Ecto neural progenitor cell (in vitro differentiated cells): ENCODE measurements around the gene CDK3.

ENCODE experiments used
- DNase-seq: peaks from one replicate; pipeline ENCODE4 v3.0.0-alpha.2; 2018; ENCODE audit warnings: low spot score

CDK3 gene

DNA sequence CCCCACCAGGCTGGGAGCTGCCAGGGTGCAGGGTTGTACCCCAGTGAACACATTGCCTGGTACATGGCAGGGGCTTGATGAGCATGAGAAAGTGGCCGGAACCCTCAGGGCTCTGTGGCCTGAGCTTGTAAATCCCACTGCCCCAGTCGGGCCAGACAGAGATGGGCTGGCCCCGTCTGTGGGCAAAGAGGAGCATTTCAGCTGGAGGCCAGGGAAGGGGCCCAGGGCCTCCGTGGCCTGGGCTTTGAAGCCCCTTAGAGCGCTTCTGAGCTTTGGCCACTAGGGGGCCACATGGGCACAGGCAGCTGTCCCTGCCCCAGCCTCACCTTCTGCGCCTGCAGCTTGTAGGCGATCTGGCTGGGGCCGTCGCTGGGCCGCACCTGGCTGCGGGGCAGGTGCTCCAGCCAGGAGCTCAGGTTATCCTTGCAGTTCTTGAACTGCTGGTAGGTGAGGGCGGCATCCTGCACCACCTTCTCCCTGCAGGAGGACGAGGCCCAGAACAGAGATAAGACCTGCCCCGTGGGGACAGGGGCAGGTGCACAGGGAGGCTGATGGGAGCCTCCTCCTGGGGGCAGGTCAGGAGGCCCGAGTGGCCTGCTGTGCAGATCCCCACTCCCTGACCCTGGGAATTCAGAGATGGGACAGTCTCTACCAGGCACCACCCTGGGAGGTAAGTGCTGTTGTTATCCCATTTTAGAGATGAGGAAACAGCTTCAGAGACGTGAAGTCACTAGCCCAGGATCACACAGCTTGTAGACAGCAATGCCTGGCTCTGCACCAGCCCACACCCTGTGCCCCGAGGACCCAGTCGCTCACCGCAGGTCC is 13.7 kb downstream of the CDK3 start:
- DNase-seq = peak; percentile 91

DNA sequence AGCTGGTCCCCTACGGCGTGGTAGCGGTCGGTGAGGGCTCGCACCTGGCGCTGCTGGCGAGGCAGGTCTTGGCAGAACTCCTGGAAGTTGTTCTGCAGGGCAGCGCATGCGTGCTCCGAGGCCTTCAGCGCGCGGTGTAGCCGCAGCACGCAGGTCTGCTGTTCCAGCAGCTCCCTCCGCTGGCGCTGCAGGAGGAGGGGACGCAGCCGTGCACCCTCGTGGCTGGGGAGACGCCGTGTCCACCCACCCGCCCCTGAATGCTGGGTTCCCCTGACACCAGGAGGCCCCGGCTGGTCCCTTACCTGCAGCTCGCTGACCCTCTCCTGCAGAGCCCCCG is 14.2 kb downstream of the CDK3 start:
- peak; percentile 51 for DNase-seq

DNA sequence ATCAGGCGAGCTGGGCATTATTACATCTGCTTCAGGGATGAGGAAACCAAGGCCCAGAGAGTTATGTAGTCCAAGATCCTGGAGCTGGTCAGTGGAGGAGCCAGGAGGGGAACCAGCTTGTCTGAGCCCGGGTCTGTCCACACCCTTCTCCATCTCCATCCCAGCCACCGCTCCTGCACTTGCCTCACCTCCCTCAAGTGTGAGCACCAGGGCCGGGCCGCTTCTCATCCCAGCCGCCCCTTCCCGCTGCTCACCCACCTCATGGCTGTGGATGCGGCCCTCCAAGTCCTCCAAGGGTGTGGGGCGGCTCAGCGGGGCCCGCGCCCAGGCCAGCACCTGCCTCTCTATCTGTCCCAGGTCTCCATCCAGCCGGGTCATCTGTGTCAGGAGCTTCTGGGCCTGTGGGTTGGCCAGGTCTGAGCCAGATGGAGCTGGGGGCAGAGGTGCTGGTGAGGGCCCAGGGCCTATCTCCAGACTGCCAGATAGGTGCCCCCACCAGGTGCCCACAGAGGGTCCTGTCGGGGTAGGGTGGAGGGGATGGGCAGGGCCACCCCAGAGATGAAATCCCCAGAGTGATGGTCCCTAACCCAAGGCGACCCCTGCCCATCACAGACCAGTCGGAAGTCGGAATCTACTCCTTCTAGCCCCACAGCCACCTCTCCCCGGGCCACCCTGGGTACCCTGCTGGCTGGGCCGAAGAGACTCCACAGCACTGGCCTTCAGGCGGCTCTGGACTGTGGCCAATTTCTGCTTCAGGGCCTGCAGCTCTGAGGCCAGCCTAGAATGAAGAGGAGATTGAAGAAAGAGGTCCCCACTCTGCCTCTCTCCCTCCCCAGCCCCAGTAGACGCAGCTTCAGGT is 17.1 kb downstream of the CDK3 start:
- no peak for DNase-seq

DNA sequence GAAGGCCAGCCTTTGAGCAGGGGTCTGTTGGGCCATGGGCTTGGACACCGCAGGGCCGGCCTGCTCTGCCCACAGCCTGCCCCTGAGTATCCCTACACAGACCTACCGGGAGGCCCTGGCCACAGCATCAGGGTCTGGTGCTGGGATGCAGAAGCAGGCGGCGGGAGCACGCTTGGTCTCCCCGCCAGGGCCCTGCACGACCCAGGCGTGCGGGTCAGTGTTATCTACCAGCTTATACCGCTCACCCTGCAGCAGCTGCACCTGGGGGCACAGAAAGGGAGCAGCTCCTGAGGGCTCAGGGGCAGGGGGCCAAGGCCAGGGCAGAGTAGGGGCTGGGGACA is 17.7 kb downstream of the CDK3 start:
- DNase-seq = peak; percentile 47

DNA sequence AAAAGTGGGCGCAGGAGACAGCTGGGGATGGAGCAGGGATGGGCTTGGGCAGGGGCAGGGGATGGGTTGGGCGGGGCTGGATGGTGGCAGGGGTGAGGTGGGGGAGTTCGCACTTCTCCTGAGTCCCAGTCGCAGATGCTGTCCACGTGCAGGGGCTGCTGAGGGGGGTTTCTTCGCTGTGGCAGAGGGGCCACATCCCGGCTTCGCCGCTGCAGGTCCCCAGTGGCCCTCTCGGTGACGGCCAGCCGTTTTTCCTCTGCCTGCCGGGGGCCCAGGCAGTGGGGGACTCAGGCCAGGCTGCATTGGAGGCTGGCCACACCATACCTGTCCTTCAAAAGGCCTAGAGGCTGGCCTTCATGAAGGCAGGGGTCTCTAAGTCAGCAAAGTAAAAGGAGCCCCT is 18.1 kb downstream of the CDK3 start:
- no peak for DNase-seq

DNA sequence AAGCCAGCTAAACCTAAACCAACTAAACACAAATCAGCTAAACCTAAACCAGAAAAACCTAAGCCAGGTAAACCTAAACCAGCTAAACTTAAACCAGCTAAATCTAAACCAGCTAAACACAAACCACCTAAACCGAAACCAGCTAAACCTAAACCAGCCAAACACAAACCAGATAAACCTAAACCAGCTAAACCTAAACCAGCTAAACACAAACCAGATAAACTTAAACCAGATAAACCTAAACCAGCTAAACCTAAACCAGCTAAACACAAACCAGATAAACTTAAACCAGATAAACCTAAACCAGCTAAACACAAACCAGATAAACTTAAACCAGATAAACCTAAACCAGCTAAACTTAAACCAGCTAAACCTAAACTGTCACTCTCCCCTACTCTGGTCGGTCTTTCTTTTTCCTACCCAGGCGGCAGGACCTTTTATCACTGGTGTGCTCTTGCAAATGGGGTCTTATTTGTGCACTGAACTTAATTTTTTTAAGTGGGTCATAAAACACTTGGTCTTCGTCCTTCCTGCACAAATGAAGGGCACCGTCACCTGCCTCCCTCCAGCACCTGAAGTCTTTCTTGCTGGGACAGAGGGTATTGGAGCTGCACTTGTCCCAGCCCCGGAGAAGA is 19.3 kb downstream of the CDK3 start:
- DNase-seq = no peak

DNA sequence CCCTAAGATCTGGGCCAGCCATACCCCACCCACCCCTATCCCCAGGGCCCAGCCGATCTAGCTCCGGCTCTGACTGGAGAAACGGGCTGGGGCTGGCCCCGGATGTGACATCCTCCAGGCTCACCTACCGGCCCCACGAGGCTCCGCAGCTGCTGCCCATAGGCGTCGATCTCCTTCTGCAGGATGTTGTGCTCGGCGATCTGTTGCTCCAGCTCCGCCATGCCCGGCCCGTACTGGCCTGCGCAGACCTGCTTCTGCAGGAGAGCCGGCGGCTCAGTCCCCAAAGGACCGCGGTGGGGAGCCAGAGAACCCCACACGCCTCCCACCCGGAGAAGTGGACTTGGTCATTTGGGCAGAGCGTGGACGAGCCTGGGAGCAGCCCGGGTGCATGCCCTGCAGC is 21.6 kb downstream of the CDK3 start:
- DNase-seq = no peak

DNA sequence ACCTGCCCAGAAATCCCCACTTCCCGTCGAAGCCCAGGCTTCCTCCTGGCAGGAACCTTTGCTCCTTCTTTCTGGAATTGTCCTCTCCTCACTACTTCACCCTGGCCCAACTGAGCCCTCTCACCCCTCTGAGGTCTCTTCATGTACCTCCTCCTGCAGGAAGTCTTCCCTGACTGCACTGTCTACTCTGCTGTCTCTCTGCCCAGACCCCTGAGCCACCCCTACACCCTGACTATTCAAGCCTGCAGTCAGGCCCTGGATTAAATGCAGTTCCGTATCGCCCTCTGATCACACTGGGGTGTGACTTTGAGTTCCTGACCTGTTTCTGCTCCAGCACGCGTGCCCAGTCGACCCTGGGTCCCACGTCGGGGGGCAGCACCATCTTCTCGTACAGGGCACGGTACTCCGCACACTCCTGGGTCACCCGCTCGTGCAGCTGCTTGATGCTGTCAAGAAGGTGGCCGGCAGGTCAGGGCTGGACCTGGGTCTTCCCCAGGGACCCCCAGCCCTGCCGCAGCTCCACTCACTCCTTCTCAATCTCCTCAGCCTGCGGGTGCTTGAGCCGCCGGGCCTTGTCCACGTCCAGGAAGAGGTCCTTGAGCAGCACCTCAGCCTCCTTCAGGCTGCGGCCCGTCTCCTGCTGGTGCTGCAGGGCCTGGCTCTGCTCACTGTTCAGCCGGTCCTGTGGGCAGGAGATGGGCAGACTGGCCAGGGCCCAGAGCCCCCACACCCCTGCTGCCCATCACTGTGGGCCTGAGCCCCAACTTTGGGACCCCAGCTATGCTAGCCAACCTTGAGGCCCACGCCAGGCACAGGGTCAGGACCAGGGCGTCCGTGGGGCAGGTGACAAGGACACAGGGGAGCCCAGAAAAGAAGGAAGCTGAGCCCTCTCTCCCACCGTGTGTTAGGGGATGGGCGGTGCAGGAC is 22.6 kb downstream of the CDK3 start:
- DNase-seq = no peak

DNA sequence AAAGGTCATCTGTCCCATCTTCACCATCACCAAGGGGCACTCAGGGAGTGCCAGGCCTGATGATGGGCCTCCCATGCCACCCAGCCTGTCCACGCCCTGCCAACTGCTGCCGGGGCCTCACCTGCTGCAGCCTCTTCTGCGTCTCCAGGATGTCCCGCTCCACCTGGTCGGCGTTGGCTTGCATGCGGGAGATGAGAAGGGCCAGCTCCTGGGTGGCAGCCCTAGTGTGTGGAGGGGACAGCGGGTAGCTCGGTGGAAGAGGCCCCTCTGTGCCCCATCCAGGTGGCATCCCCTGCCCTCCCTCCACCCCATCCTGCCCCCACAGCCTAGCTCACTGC is 23.2 kb downstream of the CDK3 start:
- DNase-seq = no peak

DNA sequence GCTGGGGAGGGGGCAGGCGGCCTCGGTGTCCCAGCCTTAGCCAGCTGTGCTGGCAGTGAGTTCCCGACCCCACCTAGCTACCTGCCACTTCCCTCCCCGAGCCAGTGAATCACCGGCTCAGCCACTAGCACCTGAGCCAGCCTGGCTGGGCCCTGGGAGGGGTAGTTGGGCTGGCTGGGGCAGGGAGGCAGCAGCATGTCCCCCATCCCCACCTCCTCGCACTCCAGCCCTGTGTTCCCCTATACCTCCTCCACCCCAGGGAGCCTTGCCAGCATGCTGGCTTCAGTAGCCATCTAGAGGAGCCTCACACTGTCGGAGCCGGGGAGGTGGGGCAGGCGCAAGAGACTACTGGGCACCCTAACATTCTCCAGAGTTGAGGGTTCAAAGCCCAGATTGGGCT is 23.7 kb downstream of the CDK3 start:
- no peak for DNase-seq

DNA sequence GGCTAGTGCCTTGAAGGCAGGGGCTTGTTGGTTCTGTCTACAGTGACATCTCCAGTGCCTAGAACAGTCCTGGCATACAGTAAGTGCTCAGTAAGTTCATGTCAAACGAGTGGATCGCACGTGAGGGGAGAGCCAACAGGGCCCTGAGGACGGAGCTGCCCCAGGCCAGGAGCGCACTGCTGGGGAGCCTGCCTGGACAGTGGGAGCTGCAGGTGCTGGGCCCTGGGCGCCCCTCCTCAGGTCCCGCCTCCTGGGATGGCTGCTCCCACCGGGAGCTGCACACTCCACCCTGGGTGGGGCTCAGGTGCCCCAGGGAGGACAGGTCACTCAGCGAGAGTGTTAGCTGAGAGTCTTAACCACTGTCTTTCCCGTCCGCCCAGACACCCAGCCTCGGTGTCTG is 24.6 kb downstream of the CDK3 start:
- DNase-seq = no peak

DNA sequence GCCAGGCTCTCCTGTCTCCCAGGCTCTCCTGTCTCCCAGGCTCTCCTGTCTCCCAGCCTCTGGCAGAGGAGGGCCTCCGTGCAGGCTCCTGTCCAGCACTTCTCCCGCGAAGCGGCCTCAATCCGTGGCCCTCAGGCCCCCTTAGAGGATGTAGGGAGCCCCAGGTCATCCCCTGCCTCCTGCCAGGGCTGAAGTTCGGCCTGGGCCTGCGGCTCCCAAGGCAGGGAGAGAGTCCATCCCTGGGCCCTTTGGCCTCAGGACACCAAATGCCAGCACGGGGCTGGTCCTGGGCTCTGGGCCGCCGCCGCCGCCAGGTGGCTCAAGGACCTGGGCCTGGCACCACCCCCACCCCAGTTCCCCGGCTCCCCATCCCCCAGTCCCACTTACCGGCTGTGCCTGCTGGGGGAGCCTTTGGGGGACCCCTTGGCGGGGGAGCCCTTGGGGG is 26.1 kb downstream of the CDK3 start:
- no peak for DNase-seq

DNA sequence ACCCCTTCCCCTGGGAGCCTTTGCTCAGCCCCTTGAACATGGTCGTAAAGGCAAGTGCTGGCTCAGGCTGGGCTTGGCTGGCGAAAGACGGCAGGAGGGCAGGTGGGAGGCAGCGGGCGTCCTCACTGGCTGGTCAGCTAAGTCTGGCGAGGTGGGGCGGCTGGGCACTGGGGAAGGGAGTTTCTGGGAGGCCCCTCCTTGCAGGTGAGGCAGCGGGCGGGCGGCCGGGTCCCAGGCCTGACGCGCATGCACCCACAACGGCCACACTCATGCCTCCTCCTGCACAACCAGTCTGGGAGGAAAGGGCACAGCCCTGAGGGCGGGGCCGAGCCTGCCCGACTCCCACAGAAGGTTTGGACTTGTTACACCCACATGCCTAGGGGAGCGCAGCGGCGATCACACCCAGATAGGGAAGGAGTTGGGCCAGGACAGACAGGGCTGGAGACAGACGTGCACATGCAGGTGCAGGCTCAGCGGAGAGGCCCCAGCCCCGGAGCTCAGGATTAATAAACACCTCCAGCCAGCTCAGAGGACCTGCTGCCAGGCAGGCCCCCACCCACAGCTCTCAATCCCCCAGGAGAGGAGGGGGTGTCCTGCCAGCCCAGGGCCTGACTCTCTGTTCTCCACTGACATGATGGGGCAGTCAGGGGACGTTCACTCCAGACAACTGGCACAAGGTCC is 26.6 kb downstream of the CDK3 start, which contains the start of gene EVPL:
Gene EVPL, minus strand, starts transcription at position 148 of the 681 bp plus-strand sequence. Its CDS starts 108 bp downstream, at position 40.
- DNase-seq = no peak

DNA sequence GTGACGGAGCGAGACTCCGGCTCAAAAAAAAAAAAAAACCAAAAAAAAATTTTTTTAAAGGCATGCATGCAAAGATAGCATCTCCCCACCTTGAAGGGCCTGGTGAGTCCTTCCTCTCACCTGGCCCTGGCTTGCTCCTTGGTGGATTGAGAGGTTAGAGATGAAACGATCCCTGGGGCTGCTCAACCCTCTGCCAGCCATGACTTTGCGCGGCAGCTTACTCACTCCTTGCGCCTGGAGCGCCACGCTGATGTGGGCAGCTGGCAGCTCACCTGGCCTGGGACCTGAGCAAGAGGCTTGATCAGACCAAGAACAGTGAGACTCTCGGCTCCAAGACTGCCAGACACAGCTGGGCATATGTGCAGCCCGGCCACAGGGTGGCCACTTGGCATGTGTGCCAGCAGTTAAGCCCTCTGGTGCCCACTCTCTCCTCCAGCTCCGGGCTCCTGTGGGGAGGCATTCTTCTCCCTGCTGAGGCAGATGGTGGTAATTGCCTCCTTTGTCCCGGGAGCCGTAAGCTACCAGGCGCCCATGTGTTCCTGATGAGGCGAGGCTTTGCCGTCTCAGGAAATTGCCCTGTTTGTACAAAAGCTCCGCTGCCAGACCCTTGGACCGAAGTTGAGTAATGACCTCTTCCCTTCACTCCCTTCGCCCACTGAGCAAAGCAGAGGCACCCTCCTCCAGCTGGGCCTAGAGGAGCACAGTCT is 31.6 kb downstream of the CDK3 start:
- DNase-seq = no peak

DNA sequence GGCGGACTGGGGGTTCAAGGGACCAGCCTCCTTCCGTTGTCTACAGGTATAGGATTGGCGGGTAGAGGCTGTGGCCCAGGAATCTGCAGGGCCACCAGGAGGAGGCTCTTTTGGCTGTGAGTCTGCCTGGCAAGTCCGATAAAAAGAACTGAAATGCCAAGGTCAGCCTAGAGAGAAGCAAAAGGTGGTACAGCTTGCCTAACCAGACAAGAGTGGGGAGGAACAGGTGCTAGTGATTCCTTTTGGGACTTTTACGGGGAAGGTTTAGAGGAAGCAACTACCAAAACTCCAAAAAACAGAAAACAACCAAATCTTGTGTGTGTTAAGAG is 32.1 kb downstream of the CDK3 start:
- DNase-seq = no peak

DNA sequence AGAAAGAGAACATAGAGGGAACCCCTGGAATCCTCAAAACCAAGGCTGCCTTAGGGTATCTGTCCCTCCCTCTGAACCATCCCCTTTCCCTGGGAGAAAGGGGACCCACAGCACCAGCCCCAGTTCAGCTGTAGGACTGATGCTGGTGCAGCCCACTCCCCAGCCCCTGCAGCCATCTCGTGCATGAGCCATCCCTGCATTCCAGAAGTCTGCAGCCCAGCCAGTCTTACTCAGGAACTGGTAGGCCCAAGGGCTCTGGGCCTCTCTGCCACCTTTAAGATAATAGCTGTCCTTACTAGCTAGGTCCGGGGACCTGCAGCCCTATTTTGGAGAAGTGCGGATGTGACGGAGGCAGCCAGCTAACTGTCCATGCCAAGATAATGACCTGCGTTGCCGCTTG is 32.5 kb downstream of the CDK3 start:
- DNase-seq = no peak

DNA sequence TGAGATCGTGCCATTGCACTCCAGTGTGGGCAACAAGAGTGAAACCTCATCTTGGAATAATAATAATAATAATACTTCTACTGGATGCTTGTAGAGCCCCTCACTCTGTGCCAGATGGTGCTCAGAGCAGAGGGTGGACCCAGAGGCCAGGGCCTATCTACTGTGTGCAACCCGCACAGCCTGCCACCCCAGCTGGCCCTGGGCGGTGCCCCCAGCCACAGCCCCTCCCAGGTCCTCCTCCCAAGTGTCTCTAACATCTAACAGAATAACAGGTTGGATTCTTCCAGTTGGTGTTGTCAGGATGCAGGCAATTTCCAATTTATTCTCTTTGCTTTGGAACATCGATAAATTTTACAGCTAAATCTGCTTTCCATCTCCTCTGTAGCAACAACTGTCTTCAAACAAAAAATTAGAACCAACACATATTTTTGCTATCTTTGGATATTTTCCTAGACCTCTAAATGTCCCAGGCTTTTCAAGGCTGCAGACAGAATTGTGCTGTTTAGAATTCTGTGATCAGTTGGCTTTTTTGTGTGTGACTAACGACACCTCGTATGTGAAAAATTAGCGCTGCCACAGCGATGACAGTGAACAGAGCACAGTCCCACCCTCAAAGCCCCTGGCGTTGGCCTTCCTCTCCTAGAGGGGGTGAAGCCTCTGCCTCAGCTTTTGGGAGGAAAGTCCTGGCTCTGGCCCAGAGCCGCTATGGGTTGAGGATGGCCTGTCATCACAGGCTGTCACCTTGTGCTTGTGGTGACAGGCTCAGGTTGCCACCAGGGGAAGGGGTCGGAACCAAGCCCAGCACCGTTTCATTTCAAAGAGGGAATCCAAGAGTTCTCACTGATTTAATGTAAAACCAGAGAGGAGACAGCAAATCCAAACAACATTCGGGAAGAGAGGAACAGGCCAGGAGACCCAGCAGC is 34.0 kb downstream of the CDK3 start:
- DNase-seq = no peak

DNA sequence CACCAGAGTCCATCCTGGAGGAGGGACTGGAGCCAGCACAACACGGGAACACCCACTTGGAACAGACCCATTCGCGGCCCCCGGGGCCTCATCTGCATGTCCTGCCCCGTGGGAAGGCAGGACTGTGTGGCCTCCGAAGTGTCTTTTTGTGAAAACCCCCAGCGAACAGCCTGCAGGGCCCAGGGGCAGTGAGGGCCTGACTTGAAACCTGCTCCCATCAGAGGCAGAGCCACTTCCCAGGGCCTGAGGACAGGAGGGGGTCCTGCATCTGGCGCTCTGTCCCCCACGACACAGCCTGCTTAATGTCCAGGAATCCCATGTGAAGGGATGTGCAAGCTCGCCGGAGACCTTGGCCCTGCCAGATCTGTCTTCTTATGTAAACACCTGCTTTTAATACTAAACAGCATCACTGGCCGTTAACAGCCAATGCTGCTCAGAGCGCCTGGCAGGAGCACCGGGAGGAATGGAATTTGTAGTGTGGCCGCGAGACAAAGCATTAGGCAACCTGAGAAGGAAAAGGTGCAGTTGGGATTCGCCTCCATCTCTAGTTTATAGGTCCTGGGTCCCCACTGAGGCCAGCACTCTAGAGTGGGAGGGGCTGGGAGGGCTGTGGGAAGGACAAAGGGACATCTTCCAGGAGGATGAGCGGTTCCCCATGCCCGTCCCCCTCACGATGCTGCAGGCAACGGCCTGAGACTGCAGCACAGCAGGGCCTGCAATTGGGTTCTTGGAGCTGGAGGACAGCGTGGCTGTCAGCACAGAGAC is 36.0 kb downstream of the CDK3 start:
- DNase-seq = peak; percentile 55

DNA sequence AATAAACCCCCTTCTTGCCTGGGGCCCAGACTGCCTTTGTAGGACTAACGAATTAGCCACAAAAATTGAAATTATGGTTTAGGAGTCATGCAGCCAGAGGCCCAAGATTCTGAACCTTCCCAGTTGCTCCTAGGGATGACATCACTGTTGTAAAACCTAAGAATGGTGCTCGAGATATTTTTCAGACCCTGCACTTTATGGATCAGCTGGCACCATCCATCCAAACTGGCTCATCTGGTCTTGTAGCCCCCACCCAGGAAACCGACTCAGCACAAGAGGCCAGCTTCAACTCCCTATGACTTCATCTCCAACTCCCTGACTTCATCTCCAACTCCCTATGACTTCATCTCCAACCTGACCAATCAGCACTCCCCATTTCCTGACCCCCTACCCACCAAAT is 37.4 kb downstream of the CDK3 start:
- DNase-seq = no peak
